Neuronal stem cell (in vitro differentiated cells): ENCODE data around the gene PLAGL2.
A peak's percentile ranks its signal among the peaks of the same experiment; 100 is the strongest.

Source experiments
- DNase-seq: peaks from one replicate; pipeline ENCODE4 v3.0.0-alpha.2; 2013; ENCODE audit warnings: low spot score
- H2AFZ ChIP-seq: one replicate; pipeline ENCODE4 v1.6.1; 2013; ENCODE audit warnings: mild to moderate bottlenecking, low read length, inconsistent platforms
- H2AK5ac ChIP-seq: 2 replicates; pipeline ENCODE4 v1.6.1; 2013; ENCODE audit warnings: low read depth, mild to moderate bottlenecking, inconsistent platforms, low read length, moderate library complexity, mixed read lengths
- H2BK120ac ChIP-seq: 2 replicates; pipeline ENCODE4 v1.6.1; 2013; ENCODE audit warnings: low read depth, mild to moderate bottlenecking, inconsistent platforms, low read length, moderate library complexity, mixed read lengths
- H2BK12ac ChIP-seq: one replicate; pipeline ENCODE4 v1.6.1; 2013; ENCODE audit warnings: low read length, inconsistent platforms
- H2BK15ac ChIP-seq: 2 replicates; pipeline ENCODE4 v1.6.1; 2013; ENCODE audit warnings: mild to moderate bottlenecking, low read length, inconsistent platforms, mixed read lengths
- H2BK5ac ChIP-seq: one replicate; pipeline ENCODE4 v1.6.1; 2013; ENCODE audit warnings: inconsistent platforms, mild to moderate bottlenecking, low read length, moderate library complexity
- H3K14ac ChIP-seq: one replicate; pipeline ENCODE4 v1.6.1; 2013; ENCODE audit warnings: low read length, inconsistent platforms
- H3K18ac ChIP-seq: 2 replicates; pipeline ENCODE4 v1.6.1; 2013; ENCODE audit warnings: low read length, inconsistent platforms
- H3K23ac ChIP-seq: 2 replicates; pipeline ENCODE4 v1.6.1; 2013; ENCODE audit warnings: low read depth, mild to moderate bottlenecking, mixed read lengths, low read length, inconsistent platforms; ENCODE audit not compliant: poor library complexity
- H3K27ac ChIP-seq: replicated peaks from 3 replicates; pipeline ENCODE4 v1.5.1; 2013; ENCODE audit warnings: low read length, inconsistent platforms
- H3K27me3 ChIP-seq, 3 experiments: 2 replicates each; pipeline ENCODE4 v1.6.1; 2013; ENCODE audit warnings: low read length in 3 of 3, mild to moderate bottlenecking in 2 of 3, inconsistent platforms in 1 of 3, low read depth in 1 of 3, mixed read lengths in 1 of 3, moderate library complexity in 1 of 3; ENCODE audit not compliant: control insufficient read depth in 3 of 3, insufficient read depth in 3 of 3
- H3K36me3 ChIP-seq, 2 donors: replicated peaks in 1 of 2; 2 replicates each; pipeline ENCODE4 v1.6.1; 2013; ENCODE audit warnings: low read length in 2 of 2; ENCODE audit not compliant: control insufficient read depth in 2 of 2, insufficient read depth in 2 of 2
- H3K4ac ChIP-seq: 2 replicates; pipeline ENCODE4 v1.6.1; 2013; ENCODE audit warnings: inconsistent platforms, mild to moderate bottlenecking, low read length, moderate library complexity
- H3K4me1 ChIP-seq, 2 donors: 1 replicate in 1 of 2; 2 replicates in 1 of 2; pipeline ENCODE4 v1.6.1; 2013; ENCODE audit warnings: low read length in 2 of 2, low read depth in 1 of 2; ENCODE audit not compliant: control insufficient read depth in 2 of 2, insufficient read depth in 1 of 2
- H3K4me2 ChIP-seq: one replicate; pipeline ENCODE4 v1.6.1; 2013; ENCODE audit warnings: mild to moderate bottlenecking, low read length, inconsistent platforms; ENCODE audit not compliant: insufficient read depth, poor library complexity, severe bottlenecking
- H3K4me3 ChIP-seq, 2 donors: 2 replicates each; pipeline ENCODE4 v1.5.1; 2013; ENCODE audit warnings: low read length in 2 of 2, mild to moderate bottlenecking in 2 of 2, inconsistent platforms in 1 of 2, moderate library complexity in 1 of 2
- H3K79me1 ChIP-seq: one replicate; pipeline ENCODE4 v1.6.1; 2013; ENCODE audit warnings: low read depth, mild to moderate bottlenecking, inconsistent platforms, low read length, moderate library complexity
- H3K9ac ChIP-seq: one replicate; pipeline ENCODE4 v1.6.1; 2013; ENCODE audit warnings: mild to moderate bottlenecking, low read depth, low read length, inconsistent platforms; ENCODE audit not compliant: poor library complexity
- H3K9me3 ChIP-seq, 2 donors: replicated peaks in 1 of 2; 2 replicates each; pipeline versions ENCODE3 to v1.6.1; 2013; ENCODE audit warnings: low read length in 2 of 2, mild to moderate bottlenecking in 2 of 2, inconsistent platforms in 1 of 2, low read depth in 1 of 2, mixed read lengths in 1 of 2, moderate library complexity in 1 of 2; ENCODE audit not compliant: control insufficient read depth in 2 of 2, insufficient read depth in 1 of 2
- H4K8ac ChIP-seq: one replicate; pipeline ENCODE4 v1.6.1; 2013; ENCODE audit warnings: low read depth, mild to moderate bottlenecking, inconsistent platforms, low read length, moderate library complexity
- H4K91ac ChIP-seq: one replicate; pipeline ENCODE4 v1.6.1; 2013; ENCODE audit warnings: low read length, low read depth, mild to moderate bottlenecking, inconsistent platforms; ENCODE audit not compliant: poor library complexity
- WGBS, 2 donors: extraction: QIAGEN DNeasy Blood & Tissue Kit; methylation state at CpG; one replicate each; pipeline ENCODE4 v1.1.7; 2013; ENCODE audit warnings: missing lambda C conversion rate in 2 of 2, mixed read lengths in 1 of 2; ENCODE audit not compliant: insufficient read length in 2 of 2, insufficient replicate concordance in 1 of 2; ENCODE audit errors: extremely low coverage in 2 of 2; 5-methylcytosine and 5-hydroxymethylcytosine counted together

The PLAGL2 gene

DNA sequence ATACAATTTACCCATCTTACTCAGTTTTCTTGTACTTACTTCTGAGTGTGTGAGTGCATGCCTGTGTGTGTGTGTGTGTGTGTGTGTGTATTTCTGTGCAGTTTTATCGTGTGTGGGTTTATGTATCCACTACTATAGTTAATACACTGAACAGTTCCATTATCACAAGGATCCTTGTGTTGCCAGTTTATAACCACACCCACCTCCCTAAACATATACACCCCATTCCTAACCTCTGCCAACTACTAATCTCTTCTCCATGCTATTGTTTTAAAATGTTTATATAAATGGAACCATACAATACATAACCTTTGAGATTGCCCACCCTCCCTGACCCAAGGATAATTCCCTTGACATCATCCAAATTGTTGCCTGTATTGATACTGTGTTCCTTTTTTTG, 18.8 kb upstream of the PLAGL2 start:
- Histone ChIP-seq H2BK120ac (no peak overlapping the region), H2AK5ac (no peak overlapping the region), H3K36me3 (peaks cover 36 to 83% of the 10 kb centered on the region in 2 donors), H3K4ac (no peak overlapping the region), H3K9ac (no peak overlapping the region), H3K27ac (no peak overlapping the region), H4K91ac (no peak overlapping the region), H3K27me3 (no peaks in the 10 kb centered on the region), H3K14ac (no peak overlapping the region), H3K79me1 (no peaks in the 10 kb centered on the region), H3K9me3 (no peaks in the 10 kb centered on the region), H3K4me3 (no peak overlapping the region), H2BK15ac (no peak overlapping the region), H3K4me2 (no peak overlapping the region), H3K4me1 (no peaks in the 10 kb centered on the region), H2BK12ac (no peak overlapping the region), H4K8ac (no peak overlapping the region), H3K23ac (no peak overlapping the region), H2AFZ (no peak overlapping the region), H3K18ac (no peak overlapping the region), H2BK5ac (no peak overlapping the region)
- WGBS, 2 donors = no CpG with 5 or more reads among the region's 1 CpG
- no peak for DNase-seq

DNA sequence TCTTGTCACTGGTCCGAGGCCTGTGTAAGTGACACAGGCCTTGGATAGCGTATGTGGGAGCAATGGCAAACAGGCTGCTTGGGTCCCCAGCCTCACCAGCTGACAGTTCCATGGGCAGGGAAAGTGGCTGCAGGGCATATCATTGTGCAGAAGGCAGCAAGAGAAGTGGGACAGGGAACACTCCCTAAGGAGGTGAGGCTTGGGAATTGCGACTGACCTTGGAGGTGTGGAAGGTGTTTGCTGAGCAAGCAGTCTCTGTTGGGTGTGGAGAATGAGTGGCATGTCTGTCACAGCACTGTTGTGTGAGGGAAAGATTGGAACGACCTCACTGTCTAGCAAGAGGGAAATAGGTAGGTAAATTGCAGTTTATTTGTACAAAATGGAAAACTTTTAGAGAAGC, 16.9 kb upstream of the PLAGL2 start:
- Histone ChIP-seq H3K4ac (no peak overlapping the region), H3K4me2 (no peak overlapping the region), H3K79me1 (no peaks in the 10 kb centered on the region), H2BK15ac (no peak overlapping the region), H3K18ac (no peak overlapping the region), H2BK5ac (no peak overlapping the region), H2AFZ (no peak overlapping the region), H3K9me3 (no peaks in the 10 kb centered on the region), H3K27ac (no peak overlapping the region), H3K27me3 (no peaks in the 10 kb centered on the region), H3K4me3 (no peak overlapping the region), H2AK5ac (no peak overlapping the region), H3K4me1 (no peaks in the 10 kb centered on the region), H3K14ac (peak overlapping the region; percentile 3), H2BK12ac (no peak overlapping the region), H3K23ac (no peak overlapping the region), H4K8ac (no peak overlapping the region), H2BK120ac (no peak overlapping the region), H4K91ac (no peak overlapping the region), H3K36me3 (peaks cover 31 to 86% of the 10 kb centered on the region in 2 donors), H3K9ac (no peak overlapping the region)
- no CpG with 5 or more reads among the region's 4 CpGs for WGBS, 2 donors
- DNase-seq = no peak

DNA sequence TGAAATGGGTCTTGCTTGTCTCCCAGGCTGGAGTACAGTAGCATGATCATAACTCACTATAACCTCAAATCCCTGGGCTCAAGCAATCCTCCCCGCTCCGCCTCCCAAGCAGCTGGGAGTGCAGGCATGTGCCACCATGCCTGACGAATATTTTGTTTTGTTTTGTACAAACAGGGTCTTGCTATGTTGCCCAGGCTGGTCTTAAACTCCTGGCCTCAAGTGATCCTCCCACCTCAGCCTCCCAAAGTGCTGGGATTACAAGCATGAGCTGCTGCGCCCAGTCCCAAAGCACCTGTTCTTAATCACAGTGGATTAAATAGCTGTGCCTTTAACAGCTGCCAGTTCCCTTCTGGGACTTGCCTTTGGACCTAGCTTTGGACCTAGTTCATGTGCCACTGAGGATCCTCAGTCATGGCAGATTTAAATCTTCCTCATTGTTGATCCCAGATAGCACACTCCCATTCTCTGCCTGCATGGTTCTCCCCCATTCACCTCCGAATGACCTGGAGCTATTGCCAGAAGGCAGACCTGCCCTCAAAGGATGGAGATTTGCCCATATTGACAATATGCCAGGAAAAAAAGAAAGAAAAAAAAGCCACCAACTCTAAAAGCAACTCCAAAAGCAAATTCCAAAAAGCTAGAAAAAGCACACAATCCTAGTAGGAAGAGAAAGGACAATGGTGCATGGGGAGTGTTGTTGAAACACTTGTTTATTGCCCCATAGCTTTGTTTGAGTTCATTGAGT, 10.8 kb upstream of the PLAGL2 start:
- no peak overlapping the region for H3K23ac ChIP-seq
- H3K4ac ChIP-seq = no peak overlapping the region
- H3K18ac ChIP-seq = no peak overlapping the region
- H4K91ac ChIP-seq = no peak overlapping the region
- H4K8ac ChIP-seq = no peak overlapping the region
- H3K27ac ChIP-seq = no peak overlapping the region
- no peak overlapping the region for H3K4me3 ChIP-seq
- DNase-seq = no peak
- peaks cover 40 to 90% of the 10 kb centered on the region in 2 donors for H3K36me3 ChIP-seq
- H3K27me3 ChIP-seq = no peaks in the 10 kb centered on the region
- no peaks in the 10 kb centered on the region for H3K79me1 ChIP-seq
- no peak overlapping the region for H2BK15ac ChIP-seq
- H3K4me1 ChIP-seq = no peaks in the 10 kb centered on the region
- no peak overlapping the region for H2BK120ac ChIP-seq
- no peak overlapping the region for H3K9ac ChIP-seq
- no peaks in the 10 kb centered on the region for H3K9me3 ChIP-seq
- WGBS, 2 donors = no CpG with 5 or more reads among the region's 5 CpGs
- H3K14ac ChIP-seq = no peak overlapping the region
- H2BK12ac ChIP-seq = no peak overlapping the region
- no peak overlapping the region for H2BK5ac ChIP-seq
- no peak overlapping the region for H3K4me2 ChIP-seq
- H2AK5ac ChIP-seq = no peak overlapping the region
- no peak overlapping the region for H2AFZ ChIP-seq

DNA sequence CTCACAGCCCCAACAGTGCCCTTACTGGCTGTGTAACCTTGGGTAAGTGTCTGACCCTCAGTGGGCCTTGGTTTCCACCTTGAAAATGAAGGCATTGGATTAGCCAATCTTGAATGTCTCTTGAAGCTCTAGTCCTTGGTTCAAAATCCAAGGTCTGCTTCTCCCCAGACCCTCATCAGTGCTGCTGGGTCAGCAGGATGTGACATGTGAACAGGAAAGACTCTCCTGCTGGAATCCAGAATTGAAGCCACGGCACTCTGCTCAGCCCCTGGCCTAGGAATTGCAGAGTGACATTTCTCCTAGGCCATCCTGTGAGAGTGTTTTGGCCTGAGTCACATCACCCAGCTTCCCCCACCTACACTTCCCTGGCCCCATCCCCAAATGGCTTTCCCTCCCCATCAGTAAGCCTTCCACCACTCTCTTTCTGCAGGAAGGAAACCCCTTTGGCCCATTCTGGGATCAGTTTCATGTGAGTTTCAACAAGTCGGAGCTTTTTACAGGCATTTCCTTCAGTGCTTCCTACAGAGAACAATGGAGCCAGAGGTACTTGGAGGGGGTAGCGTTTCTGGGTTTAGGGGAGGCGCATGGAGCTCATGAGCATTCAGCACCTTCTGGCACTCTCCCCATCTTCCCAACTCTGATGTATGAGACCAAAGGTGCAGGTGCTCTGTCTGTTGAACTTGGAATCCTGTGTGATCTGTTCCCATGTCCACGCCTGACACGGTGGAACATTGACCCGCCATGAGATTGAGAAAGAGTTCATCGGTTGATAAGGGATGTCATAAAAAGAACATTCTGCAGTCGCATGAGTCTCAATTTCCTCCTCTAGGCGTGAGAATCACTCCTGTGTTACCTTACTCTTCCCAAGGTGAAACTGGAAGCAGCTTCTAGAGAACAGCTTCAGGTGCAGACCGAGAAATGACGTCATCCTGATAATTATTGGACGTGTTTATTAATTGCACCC, 8.9 kb upstream of the PLAGL2 start:
- no peaks in the 10 kb centered on the region for H3K4me1 ChIP-seq
- no peak overlapping the region for H3K4me3 ChIP-seq
- no peak overlapping the region for H2BK12ac ChIP-seq
- H3K23ac ChIP-seq = no peak overlapping the region
- H2BK15ac ChIP-seq = no peak overlapping the region
- H3K14ac ChIP-seq = no peak overlapping the region
- no CpG with 5 or more reads among the region's 13 CpGs for WGBS, 2 donors
- H2BK5ac ChIP-seq = no peak overlapping the region
- H3K27me3 ChIP-seq = no peaks in the 10 kb centered on the region
- no peak overlapping the region for H4K8ac ChIP-seq
- no peaks in the 10 kb centered on the region for H3K79me1 ChIP-seq
- H3K4me2 ChIP-seq = no peak overlapping the region
- DNase-seq = no peak
- no peaks in the 10 kb centered on the region for H3K9me3 ChIP-seq
- peaks cover 36 to 86% of the 10 kb centered on the region in 2 donors for H3K36me3 ChIP-seq
- no peak overlapping the region for H2AK5ac ChIP-seq
- H4K91ac ChIP-seq = no peak overlapping the region
- H2BK120ac ChIP-seq = no peak overlapping the region
- no peak overlapping the region for H2AFZ ChIP-seq
- H3K9ac ChIP-seq = no peak overlapping the region
- no peak overlapping the region for H3K27ac ChIP-seq
- no peak overlapping the region for H3K4ac ChIP-seq
- no peak overlapping the region for H3K18ac ChIP-seq
